ENCODE measurements around the gene MPHOSPH9.
A peak's percentile ranks its signal among the peaks of the same experiment; 100 is the strongest.

Gene MPHOSPH9

DNA sequence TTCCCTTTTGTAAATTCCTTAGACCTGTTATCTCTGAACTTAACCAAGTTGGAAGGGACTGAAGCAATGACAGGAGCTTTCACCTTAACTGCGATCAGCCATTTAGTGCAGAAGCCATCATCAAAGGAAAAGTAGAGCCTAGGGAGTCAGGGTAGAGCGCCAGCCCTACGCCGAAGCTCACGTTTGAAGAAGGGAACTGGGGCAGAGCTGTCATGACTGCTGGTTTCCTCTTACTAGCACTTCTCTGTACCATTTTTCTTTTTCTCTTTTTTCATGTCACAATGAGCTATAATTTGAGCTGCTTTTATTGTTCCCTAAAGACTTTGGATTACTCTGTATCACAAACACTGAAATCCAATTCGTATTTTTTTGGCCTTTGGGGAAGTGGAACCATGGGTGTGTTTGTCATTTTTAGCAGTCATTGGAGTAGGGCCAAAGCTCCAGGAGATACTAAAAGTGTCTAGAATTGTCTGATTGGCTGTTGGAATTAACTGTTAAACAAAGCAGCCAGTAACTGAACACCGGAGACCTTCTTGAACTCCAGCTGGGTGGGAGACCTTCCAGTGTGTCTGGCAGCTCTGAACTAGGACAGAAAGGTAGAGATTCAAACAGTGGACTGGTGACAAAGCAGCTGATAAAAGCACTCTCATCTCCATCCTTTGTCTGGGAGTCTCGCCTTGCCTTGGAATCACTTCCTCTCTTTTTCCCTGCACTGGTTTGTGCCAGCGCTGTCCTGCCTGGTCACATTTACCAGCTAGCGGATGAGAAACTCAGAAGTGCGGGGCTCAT, 9.4 kb upstream of the MPHOSPH9 start:
- 69% methylated on average over 6 of the region's 11 CpGs for WGBS (ENCODE audit: insufficient coverage)
- Histone ChIP-seq H3K27ac (ENCODE audit: insufficient read depth in 1 of 2, low read depth in 1 of 2, low read length in 2 of 2, poor library complexity in 1 of 2, severe bottlenecking in 2 of 2) (peak overlapping the region in 1 of 2 experiments; percentile 54), H3K36me3 (ENCODE audit: control insufficient read depth in 4 of 4, insufficient read depth in 4 of 4, low read length in 3 of 4) (peaks cover 2 to 20% (median 8%) of the 10 kb centered on the region in 4 experiments), H3K27me3 (replicated peaks in 2 of 5; ENCODE audit: control insufficient read depth in 4 of 5, insufficient read depth in 5 of 5, low read length in 4 of 5) (no peaks in the 10 kb centered on the region), H3K4me1 (ENCODE audit: control extremely low read depth in 1 of 4, control insufficient read depth in 4 of 4, insufficient read depth in 4 of 4, low read length in 3 of 4) (peaks cover 2 to 26% (median 11%) of the 10 kb centered on the region in 4 experiments), H3K4me3 (ENCODE audit: control insufficient read depth in 1 of 7, extremely low read depth in 1 of 7, insufficient read depth in 4 of 7, low read depth in 2 of 7, low read length in 6 of 7) (peak overlapping the region in 2 of 7 experiments; percentile 25 to 33), H3K9me3 (ENCODE audit: control extremely low read depth in 1 of 5, control insufficient read depth in 4 of 5, insufficient read depth in 2 of 5, low read depth in 1 of 5, low read length in 4 of 5) (no peaks in the 10 kb centered on the region)
- ChIA-PET CTCF (interaction anchor here (0.9 to 2.2 kb wide), 9 partner anchors 9 to 449 kb away, joined by 3 to 11 read pairs (median 4); partner anchors contain the start of genes MPHOSPH9 and MTRFR), POLR2A (interaction anchor here (1.3 to 1.9 kb wide), 2 partner anchors 9 kb away, joined by 6 to 10 read pairs; partner anchors contain the start of genes MPHOSPH9 and MTRFR)
- peak in 2 of 3 donors; percentile 45 to 58 for DNase-seq

- H3K36me3 ChIP-seq (ENCODE audit: control insufficient read depth in 4 of 4, insufficient read depth in 4 of 4, low read length in 3 of 4): peaks cover 2 to 20% (median 11%) of the 10 kb centered on the region in 4 experiments
- H3K27ac ChIP-seq (ENCODE audit: insufficient read depth in 1 of 2, low read depth in 1 of 2, low read length in 2 of 2, poor library complexity in 1 of 2, severe bottlenecking in 2 of 2): no peak overlapping the region
- DNase-seq: no peak
- POLR2A ChIA-PET: interaction anchor here (1.1 kb wide), 1 partner anchor 175 kb away, joined by 3 read pairs; no protein-coding TSS in a partner anchor
- CTCF ChIA-PET: interaction anchor here (0.6 to 3.7 kb wide), 23 partner anchors 10 to 405 kb away, joined by 3 to 29 read pairs (median 5); no protein-coding TSS in a partner anchor
- peaks cover 4 to 40% (median 24%) of the 10 kb centered on the region in 4 experiments for H3K4me1 ChIP-seq (ENCODE audit: control extremely low read depth in 1 of 4, control insufficient read depth in 4 of 4, insufficient read depth in 4 of 4, low read length in 3 of 4)
- H3K9me3 ChIP-seq (ENCODE audit: control extremely low read depth in 1 of 5, control insufficient read depth in 4 of 5, insufficient read depth in 2 of 5, low read depth in 1 of 5, low read length in 4 of 5): no peaks in the 10 kb centered on the region
- 95% methylated on average over 4 of the region's 6 CpGs for WGBS (ENCODE audit: insufficient coverage)
- no peak overlapping the region for H3K4me3 ChIP-seq (ENCODE audit: control insufficient read depth in 1 of 7, extremely low read depth in 1 of 7, insufficient read depth in 4 of 7, low read depth in 2 of 7, low read length in 6 of 7)
- H3K27me3 ChIP-seq (replicated peaks in 2 of 5; ENCODE audit: control insufficient read depth in 4 of 5, insufficient read depth in 5 of 5, low read length in 4 of 5): no peaks in the 10 kb centered on the region
Observed at GRCh38 chr12:123238961-123239360, 6.0 kb upstream of the MPHOSPH9 start.

DNA sequence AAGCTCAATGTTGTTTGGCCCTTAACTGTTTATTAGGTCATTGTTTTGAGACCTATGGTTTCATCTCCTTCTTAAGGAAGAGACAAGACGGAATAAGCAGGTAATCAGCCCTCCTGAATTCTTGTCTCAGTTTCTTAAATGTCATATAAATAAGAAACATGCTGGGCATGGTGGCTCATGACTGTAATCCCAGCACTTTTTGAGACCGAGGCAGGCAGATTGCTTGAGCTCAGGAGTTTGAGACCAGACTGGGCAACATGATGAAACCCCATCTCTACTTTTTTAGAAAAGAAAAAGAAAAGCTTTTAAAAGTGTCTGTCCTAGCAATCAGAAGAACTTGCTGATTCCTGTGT, 5.4 kb upstream of the MPHOSPH9 start:
- Histone ChIP-seq H3K36me3 (ENCODE audit: control insufficient read depth in 4 of 4, insufficient read depth in 4 of 4, low read length in 3 of 4) (peaks cover 0 to 20% (median 11%) of the 10 kb centered on the region in 4 experiments), H3K4me1 (ENCODE audit: control extremely low read depth in 1 of 4, control insufficient read depth in 4 of 4, insufficient read depth in 4 of 4, low read length in 3 of 4) (peaks cover 7 to 41% (median 31%) of the 10 kb centered on the region in 4 experiments), H3K27ac (ENCODE audit: insufficient read depth in 1 of 2, low read depth in 1 of 2, low read length in 2 of 2, poor library complexity in 1 of 2, severe bottlenecking in 2 of 2) (no peak overlapping the region), H3K9me3 (ENCODE audit: control extremely low read depth in 1 of 5, control insufficient read depth in 4 of 5, insufficient read depth in 2 of 5, low read depth in 1 of 5, low read length in 4 of 5) (no peaks in the 10 kb centered on the region), H3K27me3 (replicated peaks in 2 of 5; ENCODE audit: control insufficient read depth in 4 of 5, insufficient read depth in 5 of 5, low read length in 4 of 5) (no peaks in the 10 kb centered on the region), H3K4me3 (ENCODE audit: control insufficient read depth in 1 of 7, extremely low read depth in 1 of 7, insufficient read depth in 4 of 7, low read depth in 2 of 7, low read length in 6 of 7) (no peak overlapping the region)
- ChIA-PET CTCF (interaction anchor here (0.6 to 3.7 kb wide), 29 partner anchors 10 to 444 kb away, joined by 3 to 29 read pairs (median 4); no protein-coding TSS in a partner anchor), POLR2A (interaction anchor here (1.0 to 1.1 kb wide), 2 partner anchors 15 to 174 kb away, joined by 3 read pairs; no protein-coding TSS in a partner anchor)
- WGBS (ENCODE audit: insufficient coverage): 100% methylated on average over 1 of the region's 2 CpGs
- DNase-seq: no peak

- whole genome bisulfite sequencing (ENCODE audit: insufficient coverage): 73% methylated on average over 5 of the region's 6 CpGs
- Histone ChIP-seq H3K36me3 (ENCODE audit: control insufficient read depth in 4 of 4, insufficient read depth in 4 of 4, low read length in 3 of 4) (peaks cover 0 to 20% (median 11%) of the 10 kb centered on the region in 4 experiments), H3K9me3 (ENCODE audit: control extremely low read depth in 1 of 5, control insufficient read depth in 4 of 5, insufficient read depth in 2 of 5, low read depth in 1 of 5, low read length in 4 of 5) (no peaks in the 10 kb centered on the region), H3K27ac (ENCODE audit: insufficient read depth in 1 of 2, low read depth in 1 of 2, low read length in 2 of 2, poor library complexity in 1 of 2, severe bottlenecking in 2 of 2) (no peak overlapping the region), H3K4me3 (ENCODE audit: control insufficient read depth in 1 of 7, extremely low read depth in 1 of 7, insufficient read depth in 4 of 7, low read depth in 2 of 7, low read length in 6 of 7) (no peak overlapping the region), H3K4me1 (ENCODE audit: control extremely low read depth in 1 of 4, control insufficient read depth in 4 of 4, insufficient read depth in 4 of 4, low read length in 3 of 4) (peaks cover 7 to 40% (median 31%) of the 10 kb centered on the region in 4 experiments), H3K27me3 (replicated peaks in 2 of 5; ENCODE audit: control insufficient read depth in 4 of 5, insufficient read depth in 5 of 5, low read length in 4 of 5) (no peaks in the 10 kb centered on the region)
- peak; percentile 67 to 82 (median 77) for DNase-seq
- POLR2A ChIA-PET: interaction anchor here (1.0 to 1.1 kb wide), 2 partner anchors 15 to 173 kb away, joined by 3 read pairs; no protein-coding TSS in a partner anchor
- CTCF ChIA-PET: interaction anchor here (0.7 to 3.7 kb wide), 28 partner anchors 10 to 444 kb away, joined by 3 to 29 read pairs (median 4); no protein-coding TSS in a partner anchor
Observed at GRCh38 chr12:123237646-123238329, 4.8 kb upstream of the MPHOSPH9 start.

GRCh38 chr12:123233505-123234308, 766 bp upstream of the MPHOSPH9 start:
- POLR2A ChIA-PET: interaction anchor here (0.6 to 3.0 kb wide), 11 partner anchors 8 to 1598 kb away, joined by 3 to 28 read pairs (median 5); partner anchors contain the start of gene OGFOD2
- peaks cover 32 to 62% (median 46%) of the 10 kb centered on the region in 4 experiments for H3K4me1 ChIP-seq (ENCODE audit: control extremely low read depth in 1 of 4, control insufficient read depth in 4 of 4, insufficient read depth in 4 of 4, low read length in 3 of 4)

GRCh38 chr12:123232472-123232806, 502 bp downstream of the MPHOSPH9 start:
- WGBS (ENCODE audit: insufficient coverage): 0% methylated on average over 12 of the region's 15 CpGs
- Histone ChIP-seq H3K27me3 (replicated peaks in 2 of 5; ENCODE audit: control insufficient read depth in 4 of 5, insufficient read depth in 5 of 5, low read length in 4 of 5) (no peaks in the 10 kb centered on the region), H3K4me3 (ENCODE audit: control insufficient read depth in 1 of 7, extremely low read depth in 1 of 7, insufficient read depth in 4 of 7, low read depth in 2 of 7, low read length in 6 of 7) (peak overlapping the region; percentile 82 to 99 (median 97)), H3K4me1 (ENCODE audit: control extremely low read depth in 1 of 4, control insufficient read depth in 4 of 4, insufficient read depth in 4 of 4, low read length in 3 of 4) (peaks cover 40 to 69% (median 56%) of the 10 kb centered on the region in 4 experiments), H3K9me3 (ENCODE audit: control extremely low read depth in 1 of 5, control insufficient read depth in 4 of 5, insufficient read depth in 2 of 5, low read depth in 1 of 5, low read length in 4 of 5) (no peaks in the 10 kb centered on the region), H3K27ac (ENCODE audit: insufficient read depth in 1 of 2, low read depth in 1 of 2, low read length in 2 of 2, poor library complexity in 1 of 2, severe bottlenecking in 2 of 2) (peak overlapping the region; percentile 70 to 95), H3K36me3 (ENCODE audit: control insufficient read depth in 4 of 4, insufficient read depth in 4 of 4, low read length in 3 of 4) (peaks cover 0 to 6% (median 4%) of the 10 kb centered on the region in 4 experiments)
- CTCF ChIA-PET: interaction anchor here (0.6 to 3.9 kb wide), 11 partner anchors 9 to 284 kb away, joined by 3 to 28 read pairs (median 5); no protein-coding TSS in a partner anchor
- no peak for DNase-seq
- POLR2A ChIA-PET: interaction anchor here (0.6 to 3.0 kb wide), 16 partner anchors 9 to 344 kb away, joined by 3 to 28 read pairs (median 4); partner anchors contain the start of gene OGFOD2

More at GRCh38 chr12:123233505-123234308, 766 bp upstream of the MPHOSPH9 start:
- no peak for DNase-seq
- Histone ChIP-seq H3K27me3 (replicated peaks in 2 of 5; ENCODE audit: control insufficient read depth in 4 of 5, insufficient read depth in 5 of 5, low read length in 4 of 5) (no peaks in the 10 kb centered on the region), H3K27ac (ENCODE audit: insufficient read depth in 1 of 2, low read depth in 1 of 2, low read length in 2 of 2, poor library complexity in 1 of 2, severe bottlenecking in 2 of 2) (peak overlapping the region; percentile 85 to 95), H3K36me3 (ENCODE audit: control insufficient read depth in 4 of 4, insufficient read depth in 4 of 4, low read length in 3 of 4) (peaks cover 0 to 6% (median 2%) of the 10 kb centered on the region in 4 experiments), H3K9me3 (ENCODE audit: control extremely low read depth in 1 of 5, control insufficient read depth in 4 of 5, insufficient read depth in 2 of 5, low read depth in 1 of 5, low read length in 4 of 5) (no peaks in the 10 kb centered on the region), H3K4me3 (ENCODE audit: control insufficient read depth in 1 of 7, extremely low read depth in 1 of 7, insufficient read depth in 4 of 7, low read depth in 2 of 7, low read length in 6 of 7) (peak overlapping the region; percentile 82 to 99 (median 97))
- WGBS (ENCODE audit: insufficient coverage): 12% methylated on average over 34 of the region's 42 CpGs
- CTCF ChIA-PET: interaction anchor here (0.7 to 3.9 kb wide), 9 partner anchors 11 to 596 kb away, joined by 3 to 28 read pairs (median 4); no protein-coding TSS in a partner anchor
